GM20000 (cell line): ENCODE data around the gene GALNTL6.
A peak's percentile ranks its signal among the peaks of the same experiment; 100 is the strongest.
"Not testable (repeated sequence)": the region's sequence is repeated elsewhere in the genome, so short reads cannot be mapped to it uniquely, and the experiment has no call there.

Experiments
- DNase-seq: peaks from one replicate; pipeline ENCODE4 v3.0.0; 2012; ENCODE audit warnings: low spot score
- TF ChIP-seq, protein P1 (sequence below): IDR thresholded peaks from 2 replicates; pipeline ENCODE4 v1.5.1; 2012; ENCODE audit warnings: mild to moderate bottlenecking, control low read depth; ENCODE audit errors: extremely low read depth, missing control alignments

The GALNTL6 gene

DNA sequence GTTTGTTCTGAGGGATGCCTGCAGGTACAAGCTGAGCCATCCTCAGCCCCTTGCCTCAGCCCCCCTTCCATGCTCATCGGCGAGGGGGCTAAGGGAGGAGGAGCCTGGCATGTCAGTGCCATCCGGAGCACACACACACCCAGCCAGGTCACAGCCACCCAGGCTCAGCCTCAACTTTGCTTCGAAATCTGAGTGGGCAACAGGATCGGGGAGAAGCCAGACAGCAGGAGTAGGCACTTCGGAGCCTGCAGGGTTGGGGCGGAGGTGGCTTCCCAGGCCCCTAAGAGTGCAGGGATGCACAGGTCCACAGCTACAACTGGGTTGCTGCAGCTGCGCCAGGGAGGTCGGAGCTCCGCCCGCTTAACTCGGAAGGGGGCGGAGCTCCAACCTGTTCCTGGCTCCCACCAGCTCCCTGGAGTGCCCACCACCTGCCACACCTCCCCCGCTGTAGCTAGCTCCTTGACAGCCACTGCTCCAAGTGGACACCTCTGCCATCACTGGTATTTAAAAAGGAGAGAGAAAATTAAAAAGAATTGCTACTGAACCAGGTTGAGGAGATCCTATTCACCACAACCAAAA, 1162.5 kb downstream of the GALNTL6 start:
- no peak for DNase-seq
- TF ChIP-seq, protein P1, sequence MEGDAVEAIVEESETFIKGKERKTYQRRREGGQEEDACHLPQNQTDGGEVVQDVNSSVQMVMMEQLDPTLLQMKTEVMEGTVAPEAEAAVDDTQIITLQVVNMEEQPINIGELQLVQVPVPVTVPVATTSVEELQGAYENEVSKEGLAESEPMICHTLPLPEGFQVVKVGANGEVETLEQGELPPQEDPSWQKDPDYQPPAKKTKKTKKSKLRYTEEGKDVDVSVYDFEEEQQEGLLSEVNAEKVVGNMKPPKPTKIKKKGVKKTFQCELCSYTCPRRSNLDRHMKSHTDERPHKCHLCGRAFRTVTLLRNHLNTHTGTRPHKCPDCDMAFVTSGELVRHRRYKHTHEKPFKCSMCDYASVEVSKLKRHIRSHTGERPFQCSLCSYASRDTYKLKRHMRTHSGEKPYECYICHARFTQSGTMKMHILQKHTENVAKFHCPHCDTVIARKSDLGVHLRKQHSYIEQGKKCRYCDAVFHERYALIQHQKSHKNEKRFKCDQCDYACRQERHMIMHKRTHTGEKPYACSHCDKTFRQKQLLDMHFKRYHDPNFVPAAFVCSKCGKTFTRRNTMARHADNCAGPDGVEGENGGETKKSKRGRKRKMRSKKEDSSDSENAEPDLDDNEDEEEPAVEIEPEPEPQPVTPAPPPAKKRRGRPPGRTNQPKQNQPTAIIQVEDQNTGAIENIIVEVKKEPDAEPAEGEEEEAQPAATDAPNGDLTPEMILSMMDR = no peak

DNA sequence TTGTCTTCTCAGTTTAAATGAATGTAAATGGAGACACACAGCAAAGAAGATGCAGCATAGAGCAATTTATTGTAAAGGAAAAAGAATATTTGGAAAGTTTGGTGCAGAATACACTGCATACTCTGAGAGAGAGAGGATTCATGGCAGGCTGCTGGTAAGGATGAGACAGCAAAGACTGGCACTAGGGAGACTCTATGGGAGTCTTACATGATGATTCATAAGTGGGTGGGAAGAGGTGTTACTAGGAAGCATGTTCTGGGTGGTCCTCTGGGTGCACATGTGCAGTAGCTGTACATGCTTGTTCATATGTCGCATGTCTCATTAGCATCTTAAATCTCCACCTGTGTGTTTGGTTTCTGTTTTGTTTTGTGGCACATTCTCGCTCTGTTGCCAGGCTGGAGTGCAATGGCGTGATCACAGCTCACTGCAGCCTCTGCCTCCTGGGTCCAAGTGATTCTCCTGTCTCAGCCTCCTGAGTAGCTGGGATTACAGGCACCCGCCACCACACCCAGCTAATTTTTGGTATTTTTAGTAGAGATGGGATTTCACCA, 1164.4 kb downstream of the GALNTL6 start:
- DNase-seq = not testable (repeated sequence)

DNA sequence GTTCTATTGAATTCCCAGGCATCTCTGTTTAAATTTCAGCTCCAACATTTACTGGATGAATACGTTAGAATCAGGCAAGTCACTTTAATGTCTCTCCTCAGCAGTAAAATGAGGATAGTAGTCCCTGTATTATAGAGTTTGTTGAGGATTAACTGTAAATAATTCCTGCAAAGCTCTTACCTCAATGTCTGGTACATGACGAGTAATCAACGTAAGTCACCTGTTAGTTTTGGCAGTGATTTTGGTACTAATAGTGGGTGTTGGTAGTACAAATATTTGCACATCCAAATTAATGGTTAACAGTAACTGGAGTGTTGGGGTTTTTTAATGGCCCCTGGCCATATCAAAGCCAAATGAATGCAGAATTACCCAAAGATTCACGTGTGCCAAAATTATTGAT, 1165.6 kb downstream of the GALNTL6 start:
- DNase-seq = no peak
- TF ChIP-seq, protein P1 = no peak

DNA sequence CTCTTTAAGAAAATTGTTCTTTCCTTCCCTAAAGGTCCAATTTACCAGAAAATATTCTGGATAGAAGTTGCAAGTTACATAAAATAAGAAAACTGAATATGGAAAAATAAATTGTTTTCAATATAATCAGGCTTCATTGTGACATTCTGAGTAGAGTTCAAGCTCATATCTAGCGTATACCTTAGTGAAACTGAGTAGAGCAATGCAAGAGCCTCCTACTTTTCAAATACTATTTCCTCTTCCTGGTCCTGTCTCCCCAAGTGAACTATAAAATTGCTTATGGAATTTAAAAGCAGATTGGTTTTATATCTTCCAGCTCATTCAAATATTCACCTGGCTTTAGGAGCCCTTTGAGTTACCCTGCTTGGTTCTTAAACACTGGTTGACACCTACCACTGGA, 1166.1 kb downstream of the GALNTL6 start:
- DNase-seq = no peak
- TF ChIP-seq, protein P1 = no peak

DNA sequence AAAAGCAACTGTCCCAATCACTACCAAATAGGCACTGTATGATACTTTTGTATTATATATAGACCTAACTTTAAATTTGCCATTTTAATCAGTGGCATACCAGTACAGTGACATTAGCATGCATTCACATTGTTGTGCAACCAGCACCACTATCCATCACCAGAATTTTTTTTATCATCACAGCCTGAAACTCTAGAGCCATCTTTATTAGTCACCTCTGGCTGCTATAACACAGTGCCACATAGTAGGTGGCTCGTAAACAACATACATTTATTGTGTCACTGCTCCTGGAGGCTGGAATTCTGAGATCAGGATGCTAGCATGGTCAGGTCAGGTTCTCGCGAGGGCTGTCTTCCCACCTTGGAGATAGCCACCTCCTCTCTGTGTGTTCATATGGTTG, 1167.0 kb downstream of the GALNTL6 start:
- no peak for DNase-seq
- TF ChIP-seq, protein P1 = no peak

DNA sequence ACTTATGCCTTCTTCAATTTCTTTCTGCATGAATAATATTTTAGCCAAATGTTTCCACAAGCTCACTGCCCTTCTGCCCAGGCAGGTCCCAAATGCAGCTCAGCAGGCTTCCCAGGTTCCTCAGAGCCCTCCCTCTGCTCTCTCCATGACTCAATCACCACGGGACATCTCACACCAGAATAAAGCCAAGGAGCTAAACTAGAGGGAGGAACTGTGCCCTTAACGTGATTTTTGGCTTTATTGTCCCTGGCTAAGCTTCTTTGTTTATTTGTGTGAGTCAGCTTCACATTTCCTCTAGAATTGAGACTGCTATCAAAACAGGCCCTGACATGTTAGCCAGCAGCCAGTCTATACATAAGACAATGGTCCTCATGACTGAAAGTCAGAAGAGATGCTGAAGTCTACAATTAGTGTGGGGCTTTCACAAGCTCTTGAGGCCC, 1169.0 kb downstream of the GALNTL6 start:
- TF ChIP-seq, protein P1 = no peak
- peak; percentile 8 for DNase-seq

DNA sequence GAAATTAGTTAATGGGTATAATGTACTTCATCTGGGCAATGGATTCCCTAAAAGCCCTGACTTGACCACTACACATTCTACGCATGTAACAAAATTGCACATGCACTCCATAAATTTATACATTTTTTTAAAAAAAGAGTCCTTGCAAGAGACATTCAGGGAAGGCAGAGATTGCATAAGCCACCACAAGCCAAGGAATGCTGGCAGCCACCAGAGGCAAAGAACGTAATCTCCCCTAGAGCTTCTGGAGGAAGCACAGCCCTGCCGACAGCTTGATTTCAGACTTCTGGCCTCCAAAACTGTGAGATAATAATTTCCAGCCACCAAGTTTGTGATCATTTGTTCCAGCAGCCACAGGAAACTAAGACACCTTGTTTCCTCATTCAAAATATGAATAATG, 1169.8 kb downstream of the GALNTL6 start:
- TF ChIP-seq, protein P1 = no peak
- DNase-seq = no peak

DNA sequence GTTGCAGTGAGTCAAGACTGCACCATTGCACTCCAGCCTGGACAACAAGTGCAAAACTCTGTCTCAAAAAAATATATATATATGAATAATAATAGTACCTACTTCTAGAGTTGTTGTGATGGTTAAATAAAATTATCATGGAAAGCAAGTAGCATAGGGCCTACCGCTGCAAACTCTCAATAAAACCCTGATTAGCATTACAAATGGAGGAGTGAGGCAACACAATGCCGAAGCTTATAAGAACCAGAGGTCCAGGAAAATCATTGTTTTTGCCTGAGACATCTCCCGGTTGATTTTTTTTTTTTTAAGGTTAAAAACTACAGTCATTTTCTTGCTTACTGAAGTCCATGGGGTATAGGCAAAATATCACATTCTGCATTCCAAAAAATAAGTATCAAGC, 1170.4 kb downstream of the GALNTL6 start:
- DNase-seq = no peak
- TF ChIP-seq, protein P1 = no peak
